ENCODE results near the gene CTU2. TPM values are rescaled to one million over a fixed set of nuclear protein-coding genes. Genes with fewer than 3 reads are reported as not detected.
A peak's percentile ranks its signal among the peaks of the same experiment; 100 is the strongest.

The CTU2 gene
- total RNA-seq, 1 donor from 2014 or later, result 13.4 TPM

- ATAC-seq (ENCODE audit: poor library complexity) (no peak), DNase-seq (no peak)
- intact Hi-C loops (cut with DNase I), result no loop called here
Measured at GRCh38 chr16:88721815-88722755, 15.8 kb downstream of the CTU2 start.

GRCh38 chr16:88722784-88723506, 16.6 kb downstream of the CTU2 start:
- intact Hi-C loops (cut with DNase I), result no loop called here
- DNase-seq (no peak), ATAC-seq (ENCODE audit: poor library complexity) (no peak)

GRCh38 chr16:88723507-88723887, 17.2 kb downstream of the CTU2 start:
- DNase-seq (no peak), ATAC-seq (ENCODE audit: poor library complexity) (no peak)
- intact Hi-C loops (cut with DNase I), result no loop called here

- intact Hi-C loops (cut with DNase I), result no loop called here
- ATAC-seq (ENCODE audit: poor library complexity) (no peak), DNase-seq (no peak)
Measured at GRCh38 chr16:88723911-88724310, 17.6 kb downstream of the CTU2 start.

GRCh38 chr16:88724855-88725555, 18.7 kb downstream of the CTU2 start:
- intact Hi-C loops (cut with DNase I), result no loop called here
- DNase-seq (no peak), ATAC-seq (ENCODE audit: poor library complexity) (no peak)

GRCh38 chr16:88725609-88726407, 19.5 kb downstream of the CTU2 start:
- ATAC-seq (ENCODE audit: poor library complexity) (no peak), DNase-seq (no peak)
- intact Hi-C loops (cut with DNase I), result no loop called here

- DNase-seq (no peak), ATAC-seq (ENCODE audit: poor library complexity) (no peak)
- intact Hi-C loops (cut with DNase I), result no loop called here
Measured at GRCh38 chr16:88726408-88726749, 20.1 kb downstream of the CTU2 start.

- ATAC-seq (ENCODE audit: poor library complexity) (no peak), DNase-seq (no peak)
- intact Hi-C loops (cut with DNase I), result no loop called here
Measured at GRCh38 chr16:88726981-88727380, 20.7 kb downstream of the CTU2 start.

- intact Hi-C loops (cut with DNase I), result no loop called here
- ATAC-seq (ENCODE audit: poor library complexity) (peak; percentile 71), DNase-seq (no peak)
Measured at GRCh38 chr16:88727871-88728270, 21.6 kb downstream of the CTU2 start.

- intact Hi-C loops (cut with DNase I), result no loop called here
- DNase-seq (no peak), ATAC-seq (ENCODE audit: poor library complexity) (no peak)
Measured at GRCh38 chr16:88730632-88731607, 24.6 kb downstream of the CTU2 start.

- ATAC-seq (ENCODE audit: poor library complexity), result no peak
- intact Hi-C loops (cut with DNase I), result no loop called here
Measured at GRCh38 chr16:88731699-88732098, 25.4 kb downstream of the CTU2 start.

GRCh38 chr16:88732172-88732960, 26.1 kb downstream of the CTU2 start:
- ATAC-seq (ENCODE audit: poor library complexity) (no peak), DNase-seq (no peak)
- intact Hi-C loops (cut with DNase I), result no loop called here

More at GRCh38 chr16:88731699-88732098, 25.4 kb downstream of the CTU2 start:
- DNase-seq, result no peak

GRCh38 chr16:88732961-88733294, 26.6 kb downstream of the CTU2 start:
- intact Hi-C loops (cut with DNase I), result no loop called here
- DNase-seq (no peak), ATAC-seq (ENCODE audit: poor library complexity) (no peak)

GRCh38 chr16:88733630-88734360, 27.5 kb downstream of the CTU2 start:
- intact Hi-C loops (cut with DNase I), result no loop called here
- no peak for DNase-seq
- ATAC-seq (ENCODE audit: poor library complexity), result no peak

- intact Hi-C loops (cut with DNase I), result no loop called here
- DNase-seq, result no peak
- ATAC-seq (ENCODE audit: poor library complexity), result no peak
Measured at GRCh38 chr16:88734361-88734728, 28.0 kb downstream of the CTU2 start.

GRCh38 chr16:88735121-88735520, 28.8 kb downstream of the CTU2 start:
- DNase-seq, result no peak
- no peak for ATAC-seq (ENCODE audit: poor library complexity)
- intact Hi-C loops (cut with DNase I), result no loop called here
